DMS53 treated with DMSO at 0.1 percent for 48 hours (cell line): ENCODE results near the gene FMR1.

Experiments
- DNase-seq: peaks from one replicate; lab custom pipeline; 2025; ENCODE audit not compliant: unreplicated experiment; lab: John Stamatoyannopoulos, UW

FMR1 gene

DNA sequence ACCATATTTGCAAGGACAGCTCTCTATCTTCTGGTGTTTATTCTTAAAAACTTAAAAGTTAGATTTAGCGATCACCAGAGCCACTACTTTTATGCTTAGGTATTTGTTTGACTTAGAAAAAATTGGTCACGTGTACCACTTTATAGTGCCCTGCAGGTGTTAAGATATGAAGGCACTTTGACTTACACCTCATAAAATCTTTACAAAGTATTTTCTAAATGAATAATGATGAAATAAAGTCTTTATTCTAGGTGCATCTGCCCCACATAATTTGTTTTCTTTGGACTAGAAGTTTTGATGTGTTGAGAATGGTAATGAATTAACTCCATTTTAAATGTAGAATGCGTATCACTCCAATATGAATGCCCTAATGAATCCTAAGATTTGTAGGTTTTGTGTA lies 2.9 kb downstream of the FMR1 start:
- DNase-seq: no peak

DNA sequence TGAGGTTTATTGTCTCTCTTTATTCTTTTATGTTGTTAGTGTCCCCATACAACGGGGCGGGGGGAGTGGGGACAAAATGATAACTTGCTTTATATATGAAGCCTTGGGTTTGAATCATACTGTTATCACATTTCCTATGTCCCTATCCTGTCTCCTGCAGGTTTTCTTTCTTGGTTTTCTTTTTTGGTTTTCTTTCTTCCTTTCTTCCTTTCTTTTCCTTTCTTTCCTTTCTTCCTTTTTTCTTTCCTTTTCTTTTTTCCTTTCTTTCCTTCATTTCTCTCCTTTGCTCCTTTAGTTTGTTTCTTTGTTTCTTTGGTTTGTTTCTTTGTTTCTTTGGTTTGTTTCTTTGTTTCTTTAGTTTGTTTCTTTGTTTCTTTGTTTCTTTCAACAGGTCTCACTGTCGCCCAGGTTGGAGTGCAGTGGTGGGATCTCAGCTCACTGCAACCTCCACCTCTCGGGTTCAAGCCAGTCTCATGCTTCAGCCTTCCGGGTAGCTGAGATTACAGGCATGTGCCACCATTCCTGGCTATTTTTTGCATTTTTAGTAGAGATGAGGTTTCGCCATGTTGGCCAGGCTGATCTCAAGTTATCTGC lies 4.8 kb downstream of the FMR1 start:
- no peak for DNase-seq

DNA sequence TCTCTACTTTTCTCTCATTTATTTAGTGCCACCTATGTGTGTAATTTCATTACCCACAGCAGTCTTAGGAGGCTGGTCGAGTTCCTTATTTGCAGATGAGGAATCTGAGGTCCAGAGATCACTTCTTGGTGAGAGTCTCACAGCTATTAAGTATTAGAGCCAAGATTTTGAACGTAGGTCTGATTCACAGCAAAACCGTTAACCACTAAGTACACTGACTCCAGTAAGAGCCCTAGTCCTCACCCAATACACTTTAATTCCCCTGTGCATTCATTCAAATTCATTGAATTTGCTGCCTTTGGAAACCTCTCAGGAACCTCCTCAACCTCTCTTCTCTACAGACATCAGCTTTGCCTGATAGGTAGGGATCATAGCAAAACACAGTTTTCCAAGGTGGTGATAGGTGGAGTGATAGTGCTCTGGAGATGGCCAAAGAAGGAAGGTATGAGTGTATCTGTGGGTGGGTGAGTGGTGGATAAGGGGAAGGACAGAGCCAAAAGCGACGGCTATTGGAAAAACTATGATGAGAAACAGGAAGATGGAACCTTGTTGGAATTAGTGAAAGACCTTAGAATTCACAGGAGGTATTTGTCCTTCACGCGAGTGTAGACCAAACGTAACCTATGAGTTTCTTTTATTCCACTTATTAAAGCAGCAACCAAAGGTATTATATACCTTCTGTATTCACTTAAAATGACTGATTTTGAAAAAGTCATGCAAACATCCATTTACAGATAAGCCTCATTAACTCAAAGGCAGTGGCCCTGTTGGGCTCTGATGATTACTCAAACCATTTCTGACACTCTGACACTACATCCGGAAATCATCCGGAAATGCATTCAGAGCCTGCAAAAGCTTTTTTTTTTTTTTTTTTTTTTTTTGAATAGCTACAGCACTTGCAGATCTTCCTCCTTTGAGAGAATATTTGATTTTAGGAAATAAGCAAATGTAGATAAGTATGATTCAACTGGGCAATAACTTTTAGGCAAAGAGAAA lies 6.3 kb downstream of the FMR1 start:
- DNase-seq: no peak

DNA sequence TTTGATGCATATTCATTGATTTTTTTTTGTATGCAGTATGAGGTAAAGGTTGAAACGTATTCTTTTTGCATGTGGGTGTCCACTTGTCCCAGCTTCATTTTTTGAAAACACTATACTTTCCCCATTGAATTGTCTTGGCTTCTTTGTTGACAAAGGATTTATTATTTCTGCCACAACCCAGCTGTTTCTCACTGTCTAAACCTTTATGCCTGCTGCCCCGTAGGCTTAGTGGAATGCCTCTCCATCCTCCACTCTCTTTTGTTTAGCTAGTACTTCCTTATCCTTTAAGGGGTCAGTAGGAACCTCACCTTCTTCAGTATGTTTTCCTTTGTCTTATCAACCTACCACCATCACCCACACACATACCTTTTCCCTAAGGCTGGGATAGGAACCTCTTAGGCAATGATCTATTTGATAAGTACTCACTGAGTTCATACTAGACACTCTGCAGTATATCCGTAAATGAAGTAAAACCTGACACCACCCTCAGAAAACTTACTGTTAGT lies 8.5 kb downstream of the FMR1 start:
- no peak for DNase-seq

DNA sequence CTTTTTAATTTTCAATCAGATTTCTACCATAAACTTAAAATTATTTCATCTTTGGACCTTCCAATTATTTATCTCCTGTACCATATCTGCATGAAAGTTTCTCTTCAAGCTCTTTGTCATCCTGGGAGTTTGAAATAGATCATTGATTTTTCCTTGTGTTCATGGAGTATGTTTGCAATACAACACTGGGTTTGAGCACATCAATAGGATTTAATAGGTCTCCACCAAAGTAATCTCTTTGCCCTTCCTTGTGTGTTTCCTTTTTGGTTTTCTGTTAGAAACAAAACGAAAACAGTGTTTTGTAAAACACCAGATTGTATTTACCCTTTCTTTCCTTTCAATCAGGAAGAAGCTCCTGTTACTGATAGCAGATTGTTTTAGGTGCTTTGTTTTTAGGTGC lies 11.9 kb downstream of the FMR1 start:
- DNase-seq: no peak

DNA sequence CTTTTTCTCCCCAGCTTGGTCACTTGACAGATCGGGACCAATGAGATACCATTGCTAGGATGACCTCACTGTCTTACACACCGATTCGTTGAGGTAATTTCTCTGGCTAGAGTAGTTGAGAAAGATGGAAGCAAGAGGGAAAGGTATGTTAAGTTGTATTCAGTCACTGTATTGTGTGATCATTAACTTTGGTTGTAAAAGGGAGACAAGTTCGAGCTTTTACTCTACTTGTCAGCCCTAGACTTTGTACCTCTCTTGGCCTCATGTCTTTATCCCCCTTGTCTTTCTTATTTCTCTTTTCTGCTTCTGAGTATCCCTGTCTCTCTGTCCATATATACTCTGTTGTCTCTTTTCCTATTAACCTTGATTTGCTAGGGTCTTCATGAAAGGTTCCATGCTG lies 15.5 kb downstream of the FMR1 start:
- no peak for DNase-seq

DNA sequence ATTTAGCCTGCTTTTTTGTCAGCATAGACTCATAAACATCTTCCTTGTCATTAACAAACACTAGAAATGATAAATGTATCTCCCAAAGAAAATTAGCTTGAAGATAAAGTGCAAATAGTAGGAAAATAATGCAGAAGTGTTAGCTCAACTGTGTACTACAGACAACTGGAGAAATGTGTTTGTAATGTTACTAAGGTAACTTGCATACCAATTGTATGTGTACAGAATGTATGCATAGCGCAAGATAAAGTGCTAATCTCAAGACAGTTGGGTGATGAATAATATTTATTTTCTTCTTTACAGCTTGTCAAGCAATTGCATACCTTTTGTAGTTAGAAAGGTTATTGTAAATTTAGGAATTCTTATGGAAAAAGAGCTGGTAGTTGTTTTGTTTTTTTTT lies 22.1 kb downstream of the FMR1 start:
- DNase-seq: no peak

DNA sequence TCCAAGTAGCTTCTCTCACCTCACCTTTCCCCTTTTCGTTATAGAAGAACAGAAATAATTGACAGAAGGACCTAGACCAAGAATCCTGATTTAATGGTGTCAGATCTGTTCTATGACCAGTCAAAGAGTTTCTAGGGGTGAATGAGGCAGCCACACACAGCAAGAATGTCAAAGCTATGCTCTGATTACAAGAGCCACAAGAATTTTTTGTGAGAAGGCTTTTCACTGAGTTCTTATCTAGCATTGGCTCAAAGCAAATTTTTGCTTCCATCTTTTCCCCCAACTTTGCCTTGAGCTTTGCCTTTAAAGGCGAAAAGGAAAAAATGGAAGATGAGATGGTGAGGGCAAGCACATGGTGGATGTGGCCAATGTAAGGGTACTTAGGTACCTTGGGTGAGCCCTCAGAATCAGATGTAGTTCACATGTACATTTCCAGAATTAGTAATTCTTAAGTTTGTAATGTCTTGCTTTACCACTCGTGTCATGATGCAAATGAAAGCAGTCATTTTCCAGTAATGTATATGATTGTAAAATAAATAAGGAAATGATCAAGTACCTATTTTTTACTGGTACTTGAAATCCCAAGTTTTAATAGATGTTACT lies 23.5 kb downstream of the FMR1 start:
- no peak for DNase-seq

DNA sequence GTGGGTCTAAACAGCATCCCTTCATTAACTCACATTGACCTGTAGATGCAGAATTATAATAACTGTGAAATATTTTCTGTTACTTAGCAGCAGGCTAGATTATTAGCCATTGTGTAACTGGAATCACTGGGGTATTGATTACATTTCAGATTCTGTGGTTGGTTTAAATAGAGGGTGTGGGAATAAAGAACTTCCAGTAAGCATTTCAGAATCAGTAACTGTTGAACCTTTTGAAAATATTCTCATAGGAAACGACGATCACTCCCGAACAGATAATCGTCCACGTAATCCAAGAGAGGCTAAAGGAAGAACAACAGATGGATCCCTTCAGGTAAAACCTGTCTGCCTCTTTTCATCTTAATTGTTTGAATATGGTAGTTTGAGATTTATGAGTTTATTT lies 33.6 kb downstream of the FMR1 start:
- no peak for DNase-seq

DNA sequence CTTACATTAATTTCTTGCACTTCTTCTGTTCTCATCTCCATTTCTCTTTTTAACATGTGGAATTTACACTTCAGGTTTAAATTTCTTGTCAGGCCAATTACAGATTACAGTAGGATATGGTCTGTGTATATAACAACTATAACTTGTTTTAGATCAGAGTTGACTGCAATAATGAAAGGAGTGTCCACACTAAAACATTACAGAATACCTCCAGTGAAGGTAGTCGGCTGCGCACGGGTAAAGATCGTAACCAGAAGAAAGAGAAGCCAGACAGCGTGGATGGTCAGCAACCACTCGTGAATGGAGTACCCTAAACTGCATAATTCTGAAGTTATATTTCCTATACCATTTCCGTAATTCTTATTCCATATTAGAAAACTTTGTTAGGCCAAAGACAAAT lies 36.8 kb downstream of the FMR1 start:
- no peak for DNase-seq

DNA sequence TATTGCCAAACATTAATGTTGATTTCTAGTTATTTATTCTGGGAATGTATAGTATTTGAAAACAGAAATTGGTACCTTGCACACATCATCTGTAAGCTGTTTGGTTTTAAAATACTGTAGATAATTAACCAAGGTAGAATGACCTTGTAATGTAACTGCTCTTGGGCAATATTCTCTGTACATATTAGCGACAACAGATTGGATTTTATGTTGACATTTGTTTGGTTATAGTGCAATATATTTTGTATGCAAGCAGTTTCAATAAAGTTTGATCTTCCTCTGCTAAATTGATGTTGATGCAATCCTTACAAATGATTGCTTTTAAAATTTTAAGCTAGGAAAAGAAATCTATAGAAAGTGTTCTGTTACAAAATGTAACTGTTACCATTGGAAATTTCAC lies 38.6 kb downstream of the FMR1 start:
- DNase-seq: no peak

DNA sequence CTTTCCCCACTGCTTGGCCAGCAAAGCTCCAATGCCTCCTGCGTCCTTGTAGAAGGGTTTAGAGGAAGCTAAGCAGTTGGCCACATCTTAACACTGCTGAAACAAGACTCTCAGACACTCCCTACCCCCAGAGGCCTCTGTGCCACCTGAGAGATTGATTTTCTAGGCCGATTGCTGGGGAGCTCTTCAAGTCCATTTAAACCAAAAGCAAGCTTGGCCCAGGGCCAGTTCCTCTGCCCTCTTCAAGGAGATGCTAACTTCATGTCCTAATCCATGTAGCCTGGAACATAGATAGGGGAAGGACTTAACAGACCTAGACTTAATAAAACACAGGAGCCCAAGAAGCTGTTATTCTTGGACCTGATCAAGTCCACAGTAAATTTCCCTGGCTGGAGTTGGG lies 42.3 kb downstream of the FMR1 start:
- no peak for DNase-seq

DNA sequence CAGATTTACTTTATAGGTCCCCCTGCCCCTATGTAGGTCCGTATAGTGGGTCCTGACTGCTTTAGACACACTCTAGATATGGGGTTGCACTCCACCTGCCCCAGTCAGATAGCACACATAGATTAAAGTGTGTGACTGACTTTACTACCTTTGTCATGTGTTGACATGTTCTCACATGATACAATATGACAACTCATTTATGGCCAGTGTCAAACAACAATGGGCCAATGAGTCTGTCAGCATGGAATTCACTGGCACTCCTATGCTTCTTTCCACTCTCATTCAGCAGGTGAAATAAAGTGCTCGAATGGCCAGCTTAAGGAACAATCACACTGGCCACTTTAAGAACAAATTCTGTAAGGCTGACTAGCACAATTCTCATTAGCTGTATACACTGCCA lies 45.6 kb downstream of the FMR1 start:
- no peak for DNase-seq

DNA sequence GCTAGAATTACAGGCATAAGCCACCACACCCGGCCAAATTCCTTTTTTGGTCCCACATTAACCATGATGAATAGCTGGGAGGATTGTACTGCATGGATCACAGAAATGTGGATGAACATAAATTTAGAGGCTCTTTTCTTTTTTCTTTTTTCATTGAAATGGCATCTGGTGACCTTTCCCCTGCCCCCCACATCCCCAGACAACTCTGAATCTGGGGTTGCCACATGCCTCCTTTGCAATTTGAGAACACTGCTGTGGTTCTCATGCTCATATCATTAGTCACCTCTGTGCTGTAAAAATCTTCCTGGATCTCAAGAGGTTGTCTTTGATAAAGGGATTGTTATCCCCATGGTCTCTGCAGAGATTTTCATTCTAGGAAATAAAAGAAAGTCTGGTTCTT lies 46.6 kb downstream of the FMR1 start:
- DNase-seq: no peak

DNA sequence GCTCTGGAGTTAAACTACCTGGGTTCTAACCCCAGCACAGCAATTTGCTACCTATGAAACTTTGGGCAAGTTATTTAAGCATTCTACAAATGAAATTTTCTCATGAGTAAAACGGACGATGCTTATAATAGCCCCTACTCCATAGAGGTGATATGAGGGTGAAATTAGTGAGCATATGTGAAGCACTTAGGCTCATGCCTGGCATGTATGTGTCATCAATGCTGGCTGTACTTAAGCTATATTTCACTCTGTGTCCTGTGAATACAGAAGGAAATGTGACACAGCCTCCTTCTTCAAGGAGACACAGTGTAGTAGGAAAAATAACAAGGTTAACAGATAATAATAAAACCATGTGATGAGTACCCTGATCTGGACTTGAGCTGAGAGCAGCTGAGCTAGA lies 49.0 kb downstream of the FMR1 start:
- no peak for DNase-seq

DNA sequence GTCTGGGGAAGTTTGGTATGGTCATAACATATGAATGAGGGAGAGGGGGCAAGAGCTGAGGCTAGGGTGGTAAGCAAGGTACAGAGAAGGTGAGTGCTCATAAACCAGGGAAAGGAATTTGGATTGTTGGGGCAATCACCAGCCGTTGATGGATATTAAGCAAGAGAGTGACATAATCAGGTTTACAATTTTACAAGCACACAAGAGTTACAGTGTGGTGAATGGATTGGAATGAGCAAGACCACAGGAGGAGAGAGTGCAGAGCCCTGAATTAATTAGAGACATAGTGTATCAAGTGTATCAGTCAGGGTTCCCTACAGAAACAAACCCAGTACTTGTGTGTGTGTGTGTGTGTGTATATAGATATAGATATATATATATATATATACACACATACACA lies 50.8 kb downstream of the FMR1 start:
- no peak for DNase-seq

DNA sequence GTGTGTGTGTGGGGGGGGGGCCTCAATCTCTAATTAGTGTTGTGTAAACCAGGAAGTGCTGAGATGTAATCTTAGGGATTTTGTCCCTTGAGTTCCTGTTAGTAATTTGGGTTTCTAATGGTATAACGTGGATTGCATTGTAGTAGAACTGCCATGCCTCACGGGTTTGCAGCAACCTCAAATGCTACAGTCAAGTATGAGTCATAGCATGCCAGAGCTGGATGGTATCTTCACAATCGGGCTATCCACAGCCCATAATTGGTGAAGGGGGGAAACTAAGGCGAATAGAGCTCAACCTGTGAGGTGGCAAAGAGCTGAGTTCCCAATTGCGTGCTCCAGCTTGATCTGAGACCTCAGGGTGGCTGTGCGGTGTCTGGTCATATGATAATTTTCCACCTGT lies 67.2 kb downstream of the FMR1 start:
- DNase-seq: no peak

DNA sequence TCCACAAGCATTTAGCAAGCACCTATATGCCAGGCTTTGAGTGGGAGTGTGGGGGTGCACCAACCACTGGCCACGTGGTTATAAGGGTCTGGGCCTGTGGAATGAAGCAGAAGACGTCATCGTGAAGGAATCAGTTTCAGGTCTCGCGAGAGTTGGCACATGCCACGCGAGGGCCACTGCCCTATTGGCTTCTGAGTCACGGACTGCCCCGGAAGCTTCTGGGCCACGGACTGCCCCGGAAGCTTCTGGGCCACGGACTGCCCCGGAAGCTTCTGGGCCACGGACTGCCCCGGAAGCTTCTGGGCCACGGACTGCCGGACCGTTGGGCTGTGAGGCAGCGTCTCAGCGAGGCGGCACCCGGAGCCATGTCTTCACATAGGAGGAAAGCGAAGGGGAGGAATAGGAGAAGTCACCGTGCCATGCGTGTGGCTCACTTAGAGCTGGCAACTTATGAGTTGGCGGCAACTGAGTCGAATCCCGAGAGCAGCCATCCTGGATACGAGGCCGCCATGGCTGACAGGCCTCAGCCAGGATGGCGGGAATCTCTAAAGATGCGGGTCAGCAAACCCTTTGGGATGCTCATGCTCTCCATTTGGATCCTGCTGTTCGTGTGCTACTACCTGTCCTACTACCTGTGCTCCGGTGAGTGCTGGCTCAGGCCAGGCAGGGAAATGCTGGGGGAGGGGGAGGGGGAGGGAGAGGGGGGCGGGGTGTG lies 69.5 kb downstream of the FMR1 start, which contains the start of gene FMR1NB:
TSS of gene FMR1NB (plus strand) at position 300 of the 715 bp plus-strand sequence. CDS start at position 366, 66 bp downstream.
- DNase-seq: no peak
